Measurements from ENCODE around the gene WDFY4.
A peak's percentile ranks its signal among the peaks of the same experiment; 100 is the strongest.

Gene WDFY4

DNA sequence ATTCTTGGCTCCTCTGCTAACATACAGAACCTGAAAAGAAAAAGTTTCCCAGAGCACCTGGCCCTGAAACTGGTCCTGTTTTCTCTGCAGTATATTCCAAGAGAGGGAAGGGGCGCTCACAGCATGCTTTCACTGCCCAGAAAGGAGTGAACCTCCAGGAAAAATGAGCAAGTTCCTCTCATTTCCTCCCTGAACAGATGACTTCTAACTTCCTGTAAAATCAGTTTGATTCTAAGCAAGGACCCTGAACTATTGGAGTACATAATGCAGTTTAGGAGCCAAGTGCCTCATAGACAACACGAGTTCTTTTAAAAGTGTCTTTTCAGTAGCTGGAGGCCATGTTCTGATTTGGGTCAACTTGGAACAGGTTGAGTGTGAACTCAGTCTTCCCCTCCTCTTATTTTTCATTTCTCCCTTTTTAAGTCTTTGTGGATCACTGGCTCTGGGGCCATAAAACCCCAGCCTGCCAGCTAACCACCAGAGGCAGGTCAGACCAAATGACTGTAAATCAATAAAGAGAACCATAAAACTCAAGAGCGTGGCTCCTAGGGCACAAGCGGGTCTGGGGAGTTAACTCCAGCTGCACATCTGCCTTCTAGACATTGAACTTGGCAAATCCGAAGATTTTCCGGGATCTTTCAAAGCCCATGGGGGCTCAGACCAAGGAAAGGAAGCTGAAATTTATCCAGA is 260.9 kb downstream of the WDFY4 start:
- no peak for DNase-seq (ENCODE audit: low spot score)

GRCh38 chr10:48946332-48946731 is 261.7 kb downstream of the WDFY4 start:
- no peak for DNase-seq (ENCODE audit: low spot score)

DNA sequence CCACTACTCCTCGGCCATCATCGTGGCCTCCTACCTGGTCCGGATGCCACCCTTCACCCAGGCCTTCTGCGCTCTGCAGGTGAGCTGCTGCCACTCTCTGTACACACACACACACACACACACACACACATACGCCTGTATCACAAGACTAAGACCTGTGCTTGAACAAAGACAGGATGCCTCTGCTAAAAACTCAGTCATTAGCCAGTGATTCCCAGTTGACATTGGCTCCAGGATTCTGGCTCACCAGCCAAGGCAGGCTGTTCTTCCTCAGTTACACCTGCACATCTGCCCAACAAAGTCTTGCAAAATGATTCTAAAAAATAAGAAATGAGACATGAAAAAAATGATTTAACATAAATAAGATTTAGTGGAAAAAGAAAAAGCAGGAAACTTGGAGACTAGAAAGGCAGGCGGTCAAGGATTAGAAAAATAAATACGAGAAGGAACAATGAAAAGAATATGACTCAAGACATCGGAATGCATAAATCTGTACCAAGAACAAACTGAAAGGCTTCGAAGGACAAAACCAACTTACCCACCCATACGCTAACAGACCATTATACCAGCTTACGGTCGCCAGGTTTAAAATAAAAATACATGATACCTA is 262.3 kb downstream of the WDFY4 start:
- DNase-seq (ENCODE audit: low spot score) = no peak

GRCh38 chr10:48947690-48948469 is 263.2 kb downstream of the WDFY4 start:
- DNase-seq (ENCODE audit: low spot score) = no peak

DNA sequence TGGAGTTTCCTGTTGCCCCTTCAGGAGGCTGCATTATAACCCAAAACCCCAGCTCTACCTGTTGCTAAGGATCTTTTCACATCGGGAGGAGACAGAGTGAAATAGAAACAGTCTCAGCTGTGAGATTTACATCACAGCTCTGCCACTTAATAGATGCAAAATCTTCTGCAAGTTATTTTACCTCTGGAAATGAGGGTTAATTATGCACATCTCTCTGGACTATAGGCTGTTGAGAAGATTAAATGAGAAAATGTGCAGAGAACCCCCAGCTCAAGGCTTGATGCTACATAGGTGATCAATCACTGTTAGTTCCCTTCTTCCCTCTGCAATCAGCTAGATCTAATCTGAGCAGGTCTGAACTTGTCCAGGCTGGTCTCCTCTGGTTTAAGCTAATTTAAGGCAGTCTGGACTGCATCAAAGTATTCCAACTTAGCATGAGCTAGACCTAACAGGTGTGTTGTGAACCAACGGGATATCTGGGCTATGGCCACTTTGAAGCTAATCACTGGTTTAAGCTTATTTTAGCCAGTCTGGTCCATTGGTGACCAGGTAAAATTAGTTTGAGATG is 263.9 kb downstream of the WDFY4 start:
- no peak for DNase-seq (ENCODE audit: low spot score)

GRCh38 chr10:48951707-48952106 is 267.0 kb downstream of the WDFY4 start:
- DNase-seq (ENCODE audit: low spot score) = no peak

DNA sequence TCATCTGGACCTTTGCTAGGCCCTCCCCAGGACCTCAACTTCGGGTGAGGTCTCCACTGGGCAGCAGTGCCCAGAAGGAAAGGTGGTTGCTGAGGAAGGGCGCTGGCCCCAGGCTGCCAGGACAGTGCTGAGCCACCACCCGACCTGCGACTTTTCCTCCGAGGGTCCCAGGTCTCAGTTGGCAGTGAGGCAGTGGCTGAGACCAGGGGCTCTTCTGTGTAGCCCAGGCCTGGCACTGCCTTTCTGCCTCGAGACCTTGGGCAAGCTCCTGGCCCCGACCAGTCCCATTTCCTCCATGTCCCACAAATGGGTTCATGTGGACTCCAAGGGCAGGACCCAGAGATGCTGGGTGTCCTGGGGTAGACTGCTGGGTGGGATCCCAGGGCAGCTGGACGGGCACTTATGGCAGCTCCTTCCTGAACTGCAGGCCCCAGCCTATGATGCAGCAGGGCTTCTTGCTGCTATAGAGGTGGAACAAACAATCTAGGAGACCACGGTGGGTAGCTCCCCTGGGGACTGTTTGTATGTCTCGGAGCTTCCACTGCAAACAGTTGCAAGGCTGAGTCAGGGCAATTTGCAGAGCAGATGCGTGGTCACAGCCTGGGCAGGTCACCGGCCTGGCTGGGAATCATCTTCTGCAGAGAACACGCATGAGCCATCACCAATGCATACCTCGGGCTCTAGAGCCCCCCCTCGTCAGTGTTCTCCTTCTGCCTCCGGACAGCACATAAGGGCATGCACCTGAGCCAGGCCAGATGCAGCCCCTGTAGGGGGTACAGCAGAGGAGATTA is 272.9 kb downstream of the WDFY4 start:
- DNase-seq (ENCODE audit: low spot score) = no peak

DNA sequence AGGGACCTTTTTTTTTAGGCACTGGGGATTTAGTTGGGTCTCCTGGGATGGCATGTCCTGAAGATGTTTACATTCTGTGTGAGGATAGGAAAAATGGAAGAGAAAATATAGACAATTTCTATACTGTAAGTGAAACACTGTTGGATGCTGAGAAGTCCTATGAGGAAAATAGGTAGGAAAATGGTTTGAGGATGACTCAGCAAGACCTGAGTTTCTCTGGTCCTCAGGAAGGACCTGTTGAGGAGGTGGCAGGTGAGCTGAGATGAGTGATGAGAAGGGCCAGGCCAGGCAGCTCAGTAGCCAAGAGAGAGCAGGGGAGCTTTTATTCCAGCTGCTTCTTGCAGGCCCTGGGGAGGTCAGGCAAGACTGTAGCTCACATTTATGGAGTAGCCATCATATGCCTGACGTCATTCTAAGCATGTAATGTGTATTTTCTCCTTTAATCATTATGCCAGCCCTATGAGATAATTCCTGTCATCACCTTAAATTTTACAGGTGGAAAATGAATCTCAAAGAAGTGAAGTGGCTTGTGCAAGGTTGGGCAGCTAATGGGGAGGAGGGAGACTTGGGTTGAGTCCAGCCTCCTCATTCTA is 274.0 kb downstream of the WDFY4 start:
- DNase-seq (ENCODE audit: low spot score) = no peak

DNA sequence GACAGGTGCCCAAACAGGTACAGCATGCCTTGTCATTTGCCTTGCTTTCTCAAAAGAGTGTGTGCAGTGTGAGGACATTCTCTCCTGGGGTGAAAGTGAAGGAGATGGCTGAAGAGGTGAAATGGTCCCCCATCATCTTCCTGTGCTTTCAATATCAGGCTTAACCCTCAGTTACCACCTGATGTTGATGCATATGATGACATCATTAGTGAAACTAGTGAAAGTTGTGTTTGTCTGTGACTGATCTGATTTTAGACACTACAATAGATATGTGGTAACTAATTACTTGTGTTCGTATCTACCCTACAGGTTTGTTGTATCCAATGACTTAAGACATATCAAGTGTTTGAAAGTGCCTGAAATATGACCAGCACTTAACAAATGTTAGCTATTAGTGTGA is 279.4 kb downstream of the WDFY4 start:
- no peak for DNase-seq (ENCODE audit: low spot score)

- DNase-seq (ENCODE audit: low spot score) = no peak
Measured at GRCh38 chr10:48965460-48965859, 280.8 kb downstream of the WDFY4 start.

GRCh38 chr10:48968036-48968435 is 283.4 kb downstream of the WDFY4 start:
- no peak for DNase-seq (ENCODE audit: low spot score)

DNA sequence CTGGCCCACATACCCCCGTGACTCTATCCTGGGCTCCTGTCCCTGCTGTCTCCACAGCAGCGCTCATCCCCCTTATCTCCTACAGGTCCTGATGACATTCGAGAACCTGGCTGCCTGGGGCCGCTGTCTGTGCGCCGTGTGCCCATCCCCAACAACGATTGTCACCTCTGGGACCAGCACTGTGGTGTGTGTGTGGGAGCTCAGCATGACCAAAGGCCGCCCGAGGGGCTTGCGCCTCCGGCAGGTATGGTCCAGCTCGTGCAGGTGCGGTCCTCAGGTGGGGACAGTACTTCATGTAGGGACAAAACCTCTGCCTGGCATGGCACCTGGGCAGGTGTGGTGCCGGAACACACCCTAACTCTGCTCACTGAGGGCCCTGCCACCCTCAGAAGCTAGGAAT is 285.4 kb downstream of the WDFY4 start:
- DNase-seq (ENCODE audit: low spot score) = no peak

- DNase-seq (ENCODE audit: low spot score) = no peak
Measured at GRCh38 chr10:48970654-48971053, 286.0 kb downstream of the WDFY4 start.

GRCh38 chr10:48973065-48973464 is 288.4 kb downstream of the WDFY4 start:
- DNase-seq (ENCODE audit: low spot score) = peak; percentile 20

GRCh38 chr10:48974510-48975156 is 290.0 kb downstream of the WDFY4 start:
- DNase-seq (ENCODE audit: low spot score) = no peak

DNA sequence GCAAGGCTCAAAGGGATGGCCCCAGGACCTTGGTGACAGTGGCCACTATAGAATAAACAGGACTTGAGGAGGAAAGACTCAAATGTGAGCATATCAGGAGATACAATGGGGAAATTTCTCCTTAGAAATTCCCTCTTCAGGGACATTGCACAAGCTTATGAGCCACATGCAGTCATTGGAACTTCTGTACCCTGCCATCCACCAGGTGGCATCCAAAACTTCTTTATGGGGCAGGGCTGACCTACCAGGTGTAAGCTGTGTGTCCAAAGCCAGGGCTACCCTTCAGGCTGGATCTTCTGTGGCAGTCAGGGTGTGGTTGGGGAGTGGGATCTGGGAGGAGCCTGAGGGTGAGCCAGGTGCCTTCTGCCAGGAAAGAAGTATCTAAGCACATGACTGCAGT is 291.5 kb downstream of the WDFY4 start:
- DNase-seq (ENCODE audit: low spot score) = peak; percentile 31

GRCh38 chr10:48978318-48978717 is 293.6 kb downstream of the WDFY4 start:
- DNase-seq (ENCODE audit: low spot score) = no peak

DNA sequence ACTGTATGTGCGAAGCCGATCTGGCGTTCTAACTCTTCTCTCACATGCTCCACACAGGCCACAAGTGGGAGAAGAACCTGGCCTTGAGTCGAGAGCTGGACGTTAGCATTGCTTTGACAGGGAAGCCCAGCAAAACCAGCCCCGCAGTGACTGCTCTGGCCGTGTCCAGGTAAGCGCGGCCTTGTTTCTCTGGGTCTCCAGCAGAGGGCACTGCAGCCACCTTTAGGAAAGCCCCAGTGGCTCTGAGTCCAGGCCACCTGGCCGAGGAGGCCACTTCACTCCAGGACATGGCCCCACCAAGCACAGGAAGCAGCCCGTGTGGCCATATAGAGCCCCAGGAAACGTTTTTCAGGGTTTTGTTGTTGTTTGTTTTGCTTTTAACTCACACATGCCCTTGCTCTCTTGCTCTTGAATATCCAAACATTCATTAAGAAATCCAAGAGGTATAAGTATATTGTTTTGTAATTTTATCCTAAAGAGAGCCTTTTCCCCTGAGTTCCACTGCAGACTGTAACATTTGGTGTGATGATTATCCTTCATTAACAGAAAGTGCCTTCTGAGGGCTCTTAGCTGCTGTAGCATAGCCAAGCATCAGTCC is 296.7 kb downstream of the WDFY4 start:
- peak; percentile 62 for DNase-seq (ENCODE audit: low spot score)

GRCh38 chr10:48982584-48982983 is 297.9 kb downstream of the WDFY4 start:
- DNase-seq (ENCODE audit: low spot score) = no peak

DNA sequence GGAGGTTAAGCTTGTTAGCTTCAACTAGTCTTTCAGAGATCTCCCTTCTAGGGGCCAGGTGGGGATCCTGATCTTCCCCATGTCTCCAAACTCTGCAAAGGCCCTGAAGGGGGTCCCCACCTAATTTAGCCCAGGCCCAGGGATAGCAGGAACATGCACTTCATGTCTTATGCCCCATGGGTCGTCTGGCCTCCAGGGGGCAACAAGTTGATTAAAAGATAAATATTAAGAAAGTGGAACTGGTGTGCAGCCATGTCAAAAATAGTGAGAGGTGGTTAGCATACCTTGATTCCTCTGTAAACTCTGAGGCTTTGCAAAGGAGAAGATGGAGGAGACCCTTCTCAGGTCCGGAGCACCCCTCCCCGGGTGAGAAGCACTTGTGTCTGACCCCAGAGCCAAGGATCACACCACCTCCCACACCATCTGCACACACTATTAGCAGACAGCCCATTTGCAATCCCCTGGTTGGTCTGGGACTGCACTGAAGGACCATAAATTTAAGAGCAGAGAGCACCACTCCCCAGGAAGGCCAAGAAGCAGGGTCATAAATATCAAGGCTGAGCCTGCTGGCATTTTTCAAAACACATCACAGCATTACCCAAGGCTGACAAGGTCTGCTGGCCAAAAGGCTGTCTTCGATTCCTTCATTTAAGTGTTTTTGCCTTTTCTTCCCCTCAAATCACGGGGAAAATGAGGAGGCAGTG is 299.1 kb downstream of the WDFY4 start:
- no peak for DNase-seq (ENCODE audit: low spot score)
